ENCODE data around the gene PRKCZ.

DNA sequence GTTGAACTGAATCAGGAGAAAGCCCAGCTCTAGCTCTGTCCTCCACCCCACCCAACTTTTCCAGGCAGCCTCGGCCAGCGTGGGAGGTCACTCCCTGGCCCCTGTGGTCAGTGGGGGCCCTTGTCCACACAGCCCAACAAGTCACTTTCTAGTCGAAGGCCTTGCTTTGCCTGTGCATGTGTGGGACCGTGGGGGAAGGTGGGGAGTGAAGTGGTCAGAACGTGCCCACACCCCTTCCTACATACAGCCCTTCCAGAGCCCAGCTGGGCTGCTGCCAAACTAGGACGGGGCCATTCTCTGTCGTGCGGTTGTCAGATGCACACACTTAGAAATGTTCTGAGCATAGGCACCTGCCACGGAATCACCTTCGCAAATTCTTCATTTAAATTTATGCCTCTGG, 126.4 kb downstream of the PRKCZ start:
- TF ChIP-seq, protein P1, sequence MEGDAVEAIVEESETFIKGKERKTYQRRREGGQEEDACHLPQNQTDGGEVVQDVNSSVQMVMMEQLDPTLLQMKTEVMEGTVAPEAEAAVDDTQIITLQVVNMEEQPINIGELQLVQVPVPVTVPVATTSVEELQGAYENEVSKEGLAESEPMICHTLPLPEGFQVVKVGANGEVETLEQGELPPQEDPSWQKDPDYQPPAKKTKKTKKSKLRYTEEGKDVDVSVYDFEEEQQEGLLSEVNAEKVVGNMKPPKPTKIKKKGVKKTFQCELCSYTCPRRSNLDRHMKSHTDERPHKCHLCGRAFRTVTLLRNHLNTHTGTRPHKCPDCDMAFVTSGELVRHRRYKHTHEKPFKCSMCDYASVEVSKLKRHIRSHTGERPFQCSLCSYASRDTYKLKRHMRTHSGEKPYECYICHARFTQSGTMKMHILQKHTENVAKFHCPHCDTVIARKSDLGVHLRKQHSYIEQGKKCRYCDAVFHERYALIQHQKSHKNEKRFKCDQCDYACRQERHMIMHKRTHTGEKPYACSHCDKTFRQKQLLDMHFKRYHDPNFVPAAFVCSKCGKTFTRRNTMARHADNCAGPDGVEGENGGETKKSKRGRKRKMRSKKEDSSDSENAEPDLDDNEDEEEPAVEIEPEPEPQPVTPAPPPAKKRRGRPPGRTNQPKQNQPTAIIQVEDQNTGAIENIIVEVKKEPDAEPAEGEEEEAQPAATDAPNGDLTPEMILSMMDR (conservative IDR thresholded peaks at IDR 0.05; ENCODE audit: low read depth, low read length) = no peak
- no peak for TF ChIP-seq EZH2 (IDR thresholded peaks at IDR 0.05; ENCODE audit: borderline replicate concordance, low read depth, low read length, poor library complexity, severe bottlenecking)
